Measurements from ENCODE around the gene FAM210B. TPM values are rescaled to one million over a fixed set of nuclear protein-coding genes. Genes with fewer than 3 reads are reported as not detected.
A peak's percentile ranks its signal among the peaks of the same experiment; 100 is the strongest.

The FAM210B gene
- total and polyA plus RNA-seq, 2 of the 13 experiments (the other 11 are each of a cell fraction or from before 2014, with no cell fraction given), result 75.9 to 107 TPM

- TF ChIP-seq XBP1 (CRISPR knock-in tag; IDR thresholded peaks at IDR 0.05) (no peak), RFX3 (CRISPR knock-in tag; IDR thresholded peaks at IDR 0.05) (no peak), ADNP (CRISPR knock-in tag; IDR thresholded peaks at IDR 0.05) (no peak), ZBTB44 (CRISPR knock-in tag; IDR thresholded peaks at IDR 0.05) (no peak), SCMH1 (CRISPR knock-in tag; IDR thresholded peaks at IDR 0.05; ENCODE audit: borderline replicate concordance) (0 out of 2 replicates have a peak, but pooled peaks have one; percentile 14), ZNF737 (CRISPR knock-in tag; IDR thresholded peaks at IDR 0.05; ENCODE audit: borderline replicate concordance) (no peak), MEIS1 (CRISPR knock-in tag; IDR thresholded peaks at IDR 0.05; ENCODE audit: borderline replicate concordance) (no peak), KLF11 (CRISPR knock-in tag; IDR thresholded peaks at IDR 0.05) (no peak), EEA1 (CRISPR knock-in tag; IDR thresholded peaks at IDR 0.05; ENCODE audit: borderline replicate concordance) (peak; percentile 58; the same call in 1 of the 2 replicates), ZSCAN30 (CRISPR knock-in tag; IDR thresholded peaks at IDR 0.05) (no peak), SIX1 (CRISPR knock-in tag; IDR thresholded peaks at IDR 0.05; ENCODE audit: borderline replicate concordance) (no peak), KLF12 (CRISPR knock-in tag; IDR thresholded peaks at IDR 0.05; ENCODE audit: borderline replicate concordance) (no peak), ZMYM3 (CRISPR knock-in tag; IDR thresholded peaks at IDR 0.05) (no peak), MLXIP (CRISPR knock-in tag; IDR thresholded peaks at IDR 0.05; ENCODE audit: borderline replicate concordance) (no peak), ZSCAN9 (CRISPR knock-in tag; IDR thresholded peaks at IDR 0.05; ENCODE audit: borderline replicate concordance) (no peak), U2AF2 (IDR thresholded peaks at IDR 0.05; ENCODE audit: low read depth, low read length) (no peak), HNF1A (IDR thresholded peaks at IDR 0.05; ENCODE audit: low read depth) (no peak), HNF1A (CRISPR knock-in tag; IDR thresholded peaks at IDR 0.05; ENCODE audit: borderline replicate concordance) (no peak), FOXO4 (CRISPR knock-in tag; conservative IDR thresholded peaks at IDR 0.05) (0 out of 2 replicates have a peak, but pooled peaks have one; percentile 51), NFRKB (IDR thresholded peaks at IDR 0.05) (no peak)
These were observed 14.9 kb upstream of the FAM210B start (continued) for GRCh38 chr20:56343861-56344381.
